ENCODE measurements around the gene CAPNS2. TPM values are rescaled to one million over a fixed set of nuclear protein-coding genes. Genes with fewer than 3 reads are reported as not detected.
"Not testable (repeated sequence)": the region's sequence is repeated elsewhere in the genome, so short reads cannot be mapped to it uniquely, and the experiment has no call there.

The CAPNS2 gene
- total RNA-seq, 2 donors from 2014 or later = not detected

- no peaks in the 10 kb centered on the region for H3K9me3 Mint-ChIP-seq
- no peak overlapping the region for H3K27ac Mint-ChIP-seq
- ATAC-seq (replicated peaks) = no peak
- no peaks in the 10 kb centered on the region for H3K36me3 Mint-ChIP-seq (ENCODE audit: low read depth)
- peaks cover 6% of the 10 kb centered on the region for H3K27me3 Mint-ChIP-seq
- no peaks in the 10 kb centered on the region for H3K4me1 Mint-ChIP-seq
- no peak overlapping the region for H3K4me3 Mint-ChIP-seq
These were observed 9.9 kb downstream of the CAPNS2 start for GRCh38 chr16:55576384-55576783.

- no peak overlapping the region for H3K27ac Mint-ChIP-seq
- no peak overlapping the region for H3K4me3 Mint-ChIP-seq
- H3K4me1 Mint-ChIP-seq = no peaks in the 10 kb centered on the region
- no peak for ATAC-seq (replicated peaks)
- no peaks in the 10 kb centered on the region for H3K9me3 Mint-ChIP-seq
- no peaks in the 10 kb centered on the region for H3K36me3 Mint-ChIP-seq (ENCODE audit: low read depth)
- H3K27me3 Mint-ChIP-seq = peaks cover 4% of the 10 kb centered on the region
These were observed 11.4 kb downstream of the CAPNS2 start for GRCh38 chr16:55577887-55578286.

GRCh38 chr16:55585631-55586030 lies 19.1 kb downstream of the CAPNS2 start:
- Mint-ChIP-seq H3K27me3 (peaks cover 7% of the 10 kb centered on the region), H3K27ac (no peak overlapping the region), H3K4me1 (no peaks in the 10 kb centered on the region), H3K9me3 (no peaks in the 10 kb centered on the region), H3K36me3 (ENCODE audit: low read depth) (no peaks in the 10 kb centered on the region), H3K4me3 (no peak overlapping the region)
- ATAC-seq (replicated peaks) = no peak

- Mint-ChIP-seq H3K36me3 (ENCODE audit: low read depth) (no peaks in the 10 kb centered on the region), H3K27ac (no peak overlapping the region), H3K9me3 (no peaks in the 10 kb centered on the region), H3K4me1 (no peaks in the 10 kb centered on the region), H3K27me3 (peaks cover 26% of the 10 kb centered on the region), H3K4me3 (no peak overlapping the region)
- no peak for ATAC-seq (replicated peaks)
These were observed 22.3 kb downstream of the CAPNS2 start for GRCh38 chr16:55588799-55589198.

- Mint-ChIP-seq H3K36me3 (ENCODE audit: low read depth) (no peaks in the 10 kb centered on the region), H3K4me3 (no peak overlapping the region), H3K27ac (no peak overlapping the region), H3K9me3 (peaks cover 8% of the 10 kb centered on the region), H3K4me1 (no peaks in the 10 kb centered on the region), H3K27me3 (peaks cover 43% of the 10 kb centered on the region)
- ATAC-seq (replicated peaks) = no peak
These were observed 25.8 kb downstream of the CAPNS2 start for GRCh38 chr16:55592306-55592705.

GRCh38 chr16:55597928-55598327 lies 31.4 kb downstream of the CAPNS2 start:
- no peak overlapping the region for H3K4me3 Mint-ChIP-seq
- ATAC-seq (replicated peaks) = no peak
- peaks cover 8% of the 10 kb centered on the region for H3K9me3 Mint-ChIP-seq
- H3K36me3 Mint-ChIP-seq (ENCODE audit: low read depth) = no peaks in the 10 kb centered on the region
- no peaks in the 10 kb centered on the region for H3K4me1 Mint-ChIP-seq
- H3K27ac Mint-ChIP-seq = no peak overlapping the region
- H3K27me3 Mint-ChIP-seq = peaks cover 31% of the 10 kb centered on the region

GRCh38 chr16:55605754-55606336 lies 39.4 kb downstream of the CAPNS2 start:
- no peaks in the 10 kb centered on the region for H3K36me3 Mint-ChIP-seq (ENCODE audit: low read depth)
- H3K9me3 Mint-ChIP-seq = peaks cover 4% of the 10 kb centered on the region
- H3K4me3 Mint-ChIP-seq = no peak overlapping the region
- ATAC-seq (replicated peaks) = no peak
- H3K27me3 Mint-ChIP-seq = peaks cover 6% of the 10 kb centered on the region
- H3K27ac Mint-ChIP-seq = no peak overlapping the region
- H3K4me1 Mint-ChIP-seq = no peaks in the 10 kb centered on the region

GRCh38 chr16:55613613-55614335 lies 47.3 kb downstream of the CAPNS2 start:
- ATAC-seq (replicated peaks) = no peak
- no peaks in the 10 kb centered on the region for H3K4me1 Mint-ChIP-seq
- no peak overlapping the region for H3K4me3 Mint-ChIP-seq
- peaks cover 4% of the 10 kb centered on the region for H3K9me3 Mint-ChIP-seq
- H3K27ac Mint-ChIP-seq = no peak overlapping the region
- peaks cover 33% of the 10 kb centered on the region for H3K27me3 Mint-ChIP-seq
- no peaks in the 10 kb centered on the region for H3K36me3 Mint-ChIP-seq (ENCODE audit: low read depth)

- no peaks in the 10 kb centered on the region for H3K36me3 Mint-ChIP-seq (ENCODE audit: low read depth)
- H3K4me3 Mint-ChIP-seq = no peak overlapping the region
- H3K9me3 Mint-ChIP-seq = peaks cover 4% of the 10 kb centered on the region
- H3K27me3 Mint-ChIP-seq = peaks cover 32% of the 10 kb centered on the region
- no peak overlapping the region for H3K27ac Mint-ChIP-seq
- no peak for ATAC-seq (replicated peaks)
- no peaks in the 10 kb centered on the region for H3K4me1 Mint-ChIP-seq
These were observed 48.6 kb downstream of the CAPNS2 start for GRCh38 chr16:55615071-55615470.

GRCh38 chr16:55615670-55616069 lies 49.2 kb downstream of the CAPNS2 start:
- not testable (repeated sequence) for H3K36me3 Mint-ChIP-seq (ENCODE audit: low read depth); H3K4me3 Mint-ChIP-seq; H3K4me1 Mint-ChIP-seq; H3K27ac Mint-ChIP-seq; ATAC-seq (replicated peaks); H3K9me3 Mint-ChIP-seq
- peaks cover 27% of the 10 kb centered on the region for H3K27me3 Mint-ChIP-seq

Other genes starting within 250 kb of the CAPNS2 start
- gene IRX6, start 242.5 kb upstream of the CAPNS2 start, total RNA-seq = not detected
- gene MMP2, start 87.5 kb upstream of the CAPNS2 start, total RNA-seq = not detected
- gene LPCAT2, start 57.6 kb upstream of the CAPNS2 start, total RNA-seq = 1 to 10 TPM in 1 of 2 donors, under 1 TPM in 1; 0.73 to 1.5 TPM
- gene SLC6A2, start 89.3 kb downstream of the CAPNS2 start, total RNA-seq = not detected

Data from activated T-helper 17 cell treated with anti-CD3 and anti-CD28 coated beads, Interleukin-2, amount 50 U/mL, for 72 hours (primary cell).